SH-SY5Y (cell line): ENCODE data around the gene MLF2.

Experiments
- GATA2 ChIP-seq: IDR thresholded peaks from 2 replicates; pipeline ENCODE4 v1.6.1; 2011; ENCODE audit warnings: mild to moderate bottlenecking, low read depth, low read length
- GATA3 ChIP-seq: IDR thresholded peaks from 2 replicates; pipeline ENCODE4 v1.6.1; 2011; ENCODE audit warnings: low read depth, mild to moderate bottlenecking, low read length, moderate library complexity

GRCh38 chr12:6725350-6725749 lies 27.6 kb downstream of the MLF2 start:
- TF ChIP-seq GATA3 (no peak), GATA2 (no peak)
